ENCODE measurements around the gene PRKD2. TPM values are rescaled to one million over a fixed set of nuclear protein-coding genes. Genes with fewer than 3 reads are reported as not detected.
"Not testable (repeated sequence)": the region's sequence is repeated elsewhere in the genome, so short reads cannot be mapped to it uniquely, and the experiment has no call there.

PRKD2 gene
- total RNA-seq, 1 donor from 2014 or later: 49.4 TPM

DNA sequence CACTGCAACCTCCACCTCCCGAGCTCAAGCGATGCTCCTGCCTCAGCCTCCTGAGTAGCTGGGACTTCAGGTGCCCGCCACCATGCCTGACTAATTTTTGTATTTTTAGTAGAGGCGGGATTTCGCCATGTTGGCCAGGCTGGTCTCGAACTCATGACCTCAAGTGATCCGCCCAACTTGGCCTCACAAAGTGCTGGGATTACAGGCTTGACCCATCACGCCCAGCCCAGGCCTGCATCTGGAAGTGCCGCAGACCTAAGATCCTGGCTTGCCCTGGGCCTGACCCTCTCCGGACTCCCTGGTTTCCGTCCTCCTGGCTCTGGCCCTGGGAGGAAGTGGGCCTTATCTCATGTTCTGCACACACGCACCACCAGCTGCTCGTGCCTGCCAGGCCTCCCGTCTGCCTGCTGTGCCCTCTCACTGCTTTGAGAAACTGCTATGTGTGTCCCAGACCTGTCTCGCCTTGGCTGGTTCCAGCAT, 87.3 kb downstream of the PRKD2 start:
- Histone ChIP-seq H3K4me1 (peaks cover 40% of the 10 kb centered on the region), H3K9me3 (no peaks in the 10 kb centered on the region)
- intact Hi-C loops (cut with DNase I): loop anchor here (5.0 kb wide), 1 partner anchor 33 kb away; the partner anchor contains the start of gene DACT3

DNA sequence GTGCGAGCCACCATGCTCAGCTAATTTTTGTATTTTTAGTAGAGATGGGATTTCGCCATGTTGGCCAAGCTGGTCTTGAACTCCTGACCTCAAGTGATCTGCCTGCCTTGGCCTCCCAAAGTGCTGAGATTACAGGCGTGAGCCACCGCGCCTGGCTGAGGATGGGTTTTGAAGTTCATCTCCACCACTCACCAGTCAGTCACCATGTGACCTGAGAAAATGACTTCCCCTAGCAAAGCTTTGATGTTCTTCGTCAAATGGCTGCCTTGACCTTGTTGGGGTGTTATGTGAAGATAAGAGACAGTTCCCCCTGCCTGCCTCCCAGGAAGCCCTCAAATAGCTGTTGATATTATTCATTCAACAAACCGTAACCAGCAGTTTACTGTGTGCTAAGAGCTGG, 87.9 kb downstream of the PRKD2 start:
- not testable (repeated sequence) for DNase-seq (ENCODE audit: extremely low spot score in 2 of 2); H3K27ac ChIP-seq; H3K36me3 ChIP-seq; H3K4me3 ChIP-seq; H3K9me3 ChIP-seq; H3K27me3 ChIP-seq
- intact Hi-C loops (cut with DNase I): loop anchor here (5.0 kb wide), 1 partner anchor 33 kb away; the partner anchor contains the start of gene DACT3
- H3K4me1 ChIP-seq: peaks cover 40% of the 10 kb centered on the region

More for the DNA sequence above, 87.3 kb downstream of the PRKD2 start:
- TF ChIP-seq CTCF (IDR thresholded peaks at IDR 0.05) (no peak), POLR2A (IDR thresholded peaks at IDR 0.05) (no peak), POLR2AphosphoS5 (IDR thresholded peaks at IDR 0.05; ENCODE audit: insufficient read depth in 1 of 2, low read depth in 1 of 2) (no peak)
- no peak for DNase-seq (ENCODE audit: extremely low spot score in 2 of 2)
- no peaks in the 10 kb centered on the region for H3K36me3 ChIP-seq
- H3K27ac ChIP-seq: no peak overlapping the region
- H3K4me3 ChIP-seq: no peak overlapping the region
- H3K27me3 ChIP-seq: no peaks in the 10 kb centered on the region

GRCh38 chr19:46626446-46626845, 90.5 kb downstream of the PRKD2 start:
- peak overlapping the region; percentile 87 for H3K27ac ChIP-seq
- peaks cover 34% of the 10 kb centered on the region for H3K4me1 ChIP-seq
- H3K27me3 ChIP-seq: no peaks in the 10 kb centered on the region

GRCh38 chr19:46625731-46626130, 91.2 kb downstream of the PRKD2 start:
- Histone ChIP-seq H3K36me3 (no peaks in the 10 kb centered on the region), H3K4me1 (peaks cover 34% of the 10 kb centered on the region), H3K9me3 (no peaks in the 10 kb centered on the region), H3K27ac (peak overlapping the region; percentile 87), H3K27me3 (no peaks in the 10 kb centered on the region), H3K4me3 (no peak overlapping the region)
- TF ChIP-seq POLR2AphosphoS5 (IDR thresholded peaks at IDR 0.05; ENCODE audit: insufficient read depth in 1 of 2, low read depth in 1 of 2): no peak
- no peak for TF ChIP-seq CTCF (IDR thresholded peaks at IDR 0.05)
- TF ChIP-seq POLR2A (IDR thresholded peaks at IDR 0.05): no peak
- DNase-seq (ENCODE audit: extremely low spot score in 2 of 2): no peak
- intact Hi-C loops (cut with DNase I): loop anchor here (5.0 kb wide), 1 partner anchor 37 kb away; the partner anchor contains the start of gene DACT3

More at GRCh38 chr19:46626446-46626845, 90.5 kb downstream of the PRKD2 start:
- DNase-seq (ENCODE audit: extremely low spot score in 2 of 2): no peak
- Histone ChIP-seq H3K4me3 (no peak overlapping the region), H3K36me3 (no peaks in the 10 kb centered on the region), H3K9me3 (no peaks in the 10 kb centered on the region)
- TF ChIP-seq POLR2A (IDR thresholded peaks at IDR 0.05): no peak
- no peak for TF ChIP-seq POLR2AphosphoS5 (IDR thresholded peaks at IDR 0.05; ENCODE audit: insufficient read depth in 1 of 2, low read depth in 1 of 2)
- no peak for TF ChIP-seq CTCF (IDR thresholded peaks at IDR 0.05)
- intact Hi-C loops (cut with DNase I): loop anchor here (5.0 kb wide), 1 partner anchor 36 kb away; the partner anchor contains the start of gene DACT3

- no peaks in the 10 kb centered on the region for H3K36me3 ChIP-seq
- no peaks in the 10 kb centered on the region for H3K27me3 ChIP-seq
- intact Hi-C loops (cut with DNase I): loop anchor here (5.0 kb wide), 1 partner anchor 37 kb away; the partner anchor contains the start of gene DACT3
- H3K27ac ChIP-seq: peak within 1 kb of the TSS; percentile 87
- TF ChIP-seq POLR2A (IDR thresholded peaks at IDR 0.05) (no peak), POLR2AphosphoS5 (IDR thresholded peaks at IDR 0.05; ENCODE audit: insufficient read depth in 1 of 2, low read depth in 1 of 2) (peak; percentile 21 to 78), CTCF (IDR thresholded peaks at IDR 0.05) (no peak)
- no peak for DNase-seq (ENCODE audit: extremely low spot score in 2 of 2)
- H3K4me1 ChIP-seq: peaks cover 36% of the 10 kb centered on the region
- peak within 1 kb of the TSS; percentile 17 to 27 for H3K4me3 ChIP-seq
- no peaks in the 10 kb centered on the region for H3K9me3 ChIP-seq
Measured at GRCh38 chr19:46624958-46625661, 91.8 kb downstream of the PRKD2 start, which contains the start of gene PTGIR. TSS of gene PTGIR (minus strand) at chr19:46625089. CDS start at chr19:46624225, 864 bp downstream.

MicroRNA genes within 50 kb of the gene (microRNA counts, 767-probe panel; counts per million panel counts)
- 4,114 to 4,531 counts per million in 2 donors for microRNA hsa-miR-320e

Small RNA genes lying within 50 kb of the gene (microRNA-seq; reads per million reads assigned to microRNA genes)
- 6.2 reads per million, percentile 9 among the genes with 10 or more reads in this experiment for gene MIR320E (ENCODE audit: borderline number of aligned reads, borderline replicate concordance)

Small RNA genes lying within 50 kb of the gene (small RNA-seq; reads per million reads assigned to genes)
- gene MIR320E: 0.43 reads per million
- not detected for gene RF00019
- not detected for gene RN7SL364P

Other genes with a start within 250 kb of the PRKD2 start
- gene PNMA8A, start 245.6 kb downstream of the PRKD2 start, total RNA-seq: 1.5 TPM
- gene PNMA8B, start 221.2 kb downstream of the PRKD2 start, total RNA-seq: 2.7 TPM
- gene CALM3, start 115.8 kb downstream of the PRKD2 start, total RNA-seq: 105 TPM
- 10.8 TPM for gene PTGIR, start 92.0 kb downstream of the PRKD2 start, total RNA-seq
- gene GNG8, start 80.9 kb downstream of the PRKD2 start, total RNA-seq: not detected
- 13.8 TPM for gene DACT3, start 55.9 kb downstream of the PRKD2 start, total RNA-seq
- gene FKRP, start 28.9 kb upstream of the PRKD2 start, total RNA-seq: 14.7 TPM
- gene STRN4, start 29.3 kb upstream of the PRKD2 start, total RNA-seq: 85.0 TPM
- 147 TPM for gene SLC1A5, start 71.5 kb upstream of the PRKD2 start, total RNA-seq
- 75.9 TPM for gene AP2S1, start 133.7 kb upstream of the PRKD2 start, total RNA-seq
- 42.5 TPM for gene ARHGAP35, start 143.9 kb upstream of the PRKD2 start, total RNA-seq